IMR-90 (cell line): ENCODE results near the gene LRRC61.

Experiments used
- FOS ChIP-seq: fragments of 150-350 bp; IDR thresholded peaks from 2 replicates; pipeline ENCODE4 v1.6.1; 2016; ENCODE audit warnings: low read depth, low read length
- POLR2A ChIP-seq: IDR thresholded peaks from 2 replicates; pipeline ENCODE4 v1.6.1; 2012; ENCODE audit warnings: mild to moderate bottlenecking, low read depth, low read length
- TF ChIP-seq, protein P1 (sequence below): conservative IDR thresholded peaks from 2 replicates; pipeline ENCODE4 v1.5.1; 2012; ENCODE audit warnings: mild to moderate bottlenecking, low read depth, low read length, improper control_type of control experiment

GRCh38 chr7:150322114-150322832 is 882 bp upstream of the LRRC61 start:
- TF ChIP-seq, protein P1, sequence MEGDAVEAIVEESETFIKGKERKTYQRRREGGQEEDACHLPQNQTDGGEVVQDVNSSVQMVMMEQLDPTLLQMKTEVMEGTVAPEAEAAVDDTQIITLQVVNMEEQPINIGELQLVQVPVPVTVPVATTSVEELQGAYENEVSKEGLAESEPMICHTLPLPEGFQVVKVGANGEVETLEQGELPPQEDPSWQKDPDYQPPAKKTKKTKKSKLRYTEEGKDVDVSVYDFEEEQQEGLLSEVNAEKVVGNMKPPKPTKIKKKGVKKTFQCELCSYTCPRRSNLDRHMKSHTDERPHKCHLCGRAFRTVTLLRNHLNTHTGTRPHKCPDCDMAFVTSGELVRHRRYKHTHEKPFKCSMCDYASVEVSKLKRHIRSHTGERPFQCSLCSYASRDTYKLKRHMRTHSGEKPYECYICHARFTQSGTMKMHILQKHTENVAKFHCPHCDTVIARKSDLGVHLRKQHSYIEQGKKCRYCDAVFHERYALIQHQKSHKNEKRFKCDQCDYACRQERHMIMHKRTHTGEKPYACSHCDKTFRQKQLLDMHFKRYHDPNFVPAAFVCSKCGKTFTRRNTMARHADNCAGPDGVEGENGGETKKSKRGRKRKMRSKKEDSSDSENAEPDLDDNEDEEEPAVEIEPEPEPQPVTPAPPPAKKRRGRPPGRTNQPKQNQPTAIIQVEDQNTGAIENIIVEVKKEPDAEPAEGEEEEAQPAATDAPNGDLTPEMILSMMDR, result no peak
- TF ChIP-seq POLR2A (no peak), FOS (no peak)
